HG03045 (cell line): ENCODE results near the gene ATP2A2.
"Not testable (repeated sequence)": the region's sequence is repeated elsewhere in the genome, so short reads cannot be mapped to it uniquely, and the experiment has no call there.

Source experiments
- ATAC-seq: cut with Tn5 transposase; IDR thresholded peaks from one replicate; pipeline ENCODE4 v1.9.1; 2021; ENCODE audit warnings: mild to moderate bottlenecking, moderate library complexity; ENCODE audit not compliant: unreplicated experiment

ATP2A2 gene

DNA sequence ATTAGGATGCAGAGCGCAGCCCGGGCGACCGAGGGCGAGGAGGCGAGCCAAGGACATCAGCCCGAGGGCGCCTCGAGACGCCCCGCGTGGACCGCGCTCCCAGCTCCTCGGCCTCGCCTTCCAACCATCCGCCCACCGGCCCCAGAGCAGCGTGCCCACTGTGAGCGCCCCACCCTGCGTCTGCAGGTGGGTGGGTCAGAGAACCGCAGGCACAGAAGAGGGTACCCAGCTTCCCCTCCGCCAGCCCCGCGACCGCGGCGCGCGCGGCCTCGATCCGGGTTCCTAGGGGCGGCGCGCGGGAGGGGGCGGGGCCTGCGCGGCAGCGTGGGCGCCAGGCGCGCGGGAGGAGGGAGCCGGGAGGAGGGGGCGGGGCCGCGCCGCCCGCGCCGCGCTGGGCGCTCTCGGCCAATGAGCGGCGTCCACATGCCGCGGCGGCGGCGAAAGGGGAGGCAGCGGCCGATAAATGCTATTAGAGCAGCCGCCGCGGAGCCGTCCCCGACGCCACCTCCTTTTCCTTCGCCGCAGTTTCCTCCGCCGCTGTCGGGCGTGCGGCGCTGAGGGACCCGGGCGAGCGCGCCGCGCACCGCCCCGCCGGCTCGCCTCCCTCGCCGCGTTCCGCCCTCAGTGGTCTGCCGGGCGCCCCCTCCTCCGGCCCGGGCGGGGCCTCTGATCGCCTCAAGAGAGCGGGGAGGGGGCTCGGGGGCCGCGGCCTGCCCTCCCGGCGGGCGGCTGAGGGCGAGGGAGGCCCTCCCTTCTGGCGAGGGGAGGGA lies at the start of gene ATP2A2:
TSS of gene ATP2A2 (plus strand) at position 469 of the 770 bp plus-strand sequence. CDS start 543 bp downstream, outside the sequence.
- ATAC-seq: peak; percentile 74

DNA sequence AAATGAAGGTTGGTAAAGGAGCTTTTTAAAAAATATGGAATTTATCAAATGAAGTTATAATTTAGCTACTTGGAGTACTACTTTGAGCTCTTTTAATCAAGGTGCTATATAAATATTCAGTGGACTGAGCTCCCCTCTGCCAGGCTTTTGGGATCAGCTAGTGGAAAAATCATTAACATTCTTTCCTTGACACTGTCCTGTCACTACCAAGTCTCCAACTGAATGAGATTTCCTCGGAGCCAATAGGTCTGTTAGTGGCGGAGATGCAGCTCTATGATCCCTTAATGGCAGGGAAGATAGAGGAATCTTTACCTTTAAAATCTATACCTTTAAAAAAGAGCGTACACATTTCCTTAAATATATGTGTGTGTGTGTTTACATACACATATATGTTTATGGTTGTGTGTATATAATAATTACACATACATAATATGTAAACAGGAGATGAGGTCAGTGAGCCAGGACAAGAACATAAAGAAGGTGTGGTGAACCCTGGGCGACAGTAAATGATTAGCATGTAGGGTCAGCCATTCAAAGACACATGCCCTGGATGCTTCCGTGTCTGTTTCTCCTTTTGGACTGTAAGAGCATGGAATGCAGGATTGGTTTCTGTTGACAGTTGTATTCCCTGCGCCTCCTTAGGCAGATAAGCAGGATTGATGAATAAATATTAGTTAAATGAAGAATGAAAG lies 47.7 kb upstream of the ATP2A2 start:
- ATAC-seq: no peak

DNA sequence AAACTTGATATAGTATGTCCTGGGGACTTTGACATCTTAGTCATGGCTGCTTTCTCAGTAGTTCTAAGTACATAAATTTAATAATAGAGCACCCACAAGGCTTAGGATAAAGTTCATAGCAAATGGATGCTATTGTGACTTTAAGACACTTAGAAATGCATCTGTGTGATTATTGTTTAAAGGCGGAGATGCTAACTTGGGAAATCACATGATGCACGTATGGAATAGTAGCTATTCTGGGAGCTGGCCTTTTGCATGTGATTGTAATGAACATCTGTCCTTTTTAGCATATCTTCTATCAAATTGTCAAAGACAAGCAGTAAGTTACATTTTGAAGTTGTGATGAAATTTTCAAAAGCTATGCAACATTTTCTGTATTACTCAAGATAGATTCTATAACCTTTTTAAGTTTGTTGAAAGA lies 46.7 kb upstream of the ATP2A2 start:
- ATAC-seq: no peak

DNA sequence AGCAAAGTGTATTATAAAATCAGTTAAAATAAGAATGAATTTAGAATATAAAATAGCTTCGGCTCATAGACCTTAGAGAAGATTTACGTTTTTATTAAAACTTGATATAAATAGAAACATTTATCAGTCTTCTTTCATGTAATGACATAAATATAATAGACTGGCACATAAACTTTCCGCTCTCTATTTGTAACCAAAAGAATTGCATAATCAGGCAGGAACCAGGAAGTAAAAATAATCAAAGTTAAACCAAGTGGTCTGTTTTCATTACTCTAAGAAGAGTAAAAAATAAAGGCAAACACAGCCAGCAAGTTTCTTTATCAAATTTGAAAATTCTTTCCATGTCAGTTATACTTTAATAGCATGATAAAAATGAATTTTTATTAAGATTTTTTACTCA lies 46.3 kb upstream of the ATP2A2 start:
- ATAC-seq: no peak

DNA sequence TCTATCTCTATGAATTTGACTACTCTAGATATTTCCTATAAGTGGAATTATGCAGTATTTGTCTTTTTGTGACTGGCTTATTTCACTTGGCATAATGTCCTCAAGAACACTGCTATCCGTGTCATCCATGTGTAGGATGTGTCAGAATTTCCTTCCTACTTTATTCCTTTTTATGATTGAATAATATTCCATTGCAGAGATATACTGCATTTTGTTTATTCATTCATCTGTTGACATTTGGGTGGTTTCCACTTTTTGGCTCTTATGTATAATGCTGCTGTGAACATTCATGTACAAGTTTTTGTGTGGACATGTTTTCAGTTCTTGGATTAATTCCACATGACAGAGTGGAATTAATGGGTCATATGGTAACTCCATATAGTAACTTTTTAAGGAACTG lies 45.7 kb upstream of the ATP2A2 start:
- no peak for ATAC-seq

DNA sequence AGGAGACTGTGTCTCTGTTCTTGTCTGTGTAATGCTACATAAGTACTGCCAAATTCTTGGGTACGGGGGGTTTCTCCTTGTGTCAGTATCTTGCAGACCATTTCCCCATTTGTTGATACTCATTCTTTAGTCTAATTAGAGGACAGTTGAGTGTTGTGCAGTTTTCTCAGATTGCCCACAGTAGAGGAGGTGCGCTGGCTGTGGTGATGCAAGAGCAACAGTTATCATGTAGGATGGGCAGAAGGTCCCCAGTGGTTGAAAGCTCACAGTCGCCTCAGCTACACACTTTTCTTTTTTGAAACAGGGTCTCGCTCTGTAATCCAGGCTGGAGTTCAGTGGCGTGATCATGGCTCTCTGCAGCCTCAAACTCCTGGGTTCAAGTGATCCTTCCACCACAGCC lies 37.8 kb upstream of the ATP2A2 start:
- no peak for ATAC-seq

DNA sequence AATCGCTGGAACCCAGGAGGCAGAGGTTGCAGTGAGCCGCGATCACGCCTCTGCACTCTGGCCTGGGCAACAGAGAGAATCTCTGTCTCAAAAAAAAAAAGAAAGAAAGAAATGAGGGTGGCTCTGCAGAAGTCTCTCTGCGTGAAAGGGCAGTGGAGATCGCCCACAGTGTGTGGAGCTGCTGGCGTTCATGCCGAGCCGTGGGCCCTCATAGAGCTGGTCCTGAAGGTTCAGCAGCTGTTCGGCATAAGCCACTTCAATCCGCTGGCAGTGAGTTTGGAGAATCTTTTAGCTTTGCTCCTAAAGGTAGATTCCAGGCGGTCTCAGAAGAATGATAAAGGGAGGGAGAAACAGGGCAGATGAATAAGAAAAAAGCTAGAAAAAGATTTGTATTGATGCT lies 36.7 kb upstream of the ATP2A2 start:
- ATAC-seq: no peak

DNA sequence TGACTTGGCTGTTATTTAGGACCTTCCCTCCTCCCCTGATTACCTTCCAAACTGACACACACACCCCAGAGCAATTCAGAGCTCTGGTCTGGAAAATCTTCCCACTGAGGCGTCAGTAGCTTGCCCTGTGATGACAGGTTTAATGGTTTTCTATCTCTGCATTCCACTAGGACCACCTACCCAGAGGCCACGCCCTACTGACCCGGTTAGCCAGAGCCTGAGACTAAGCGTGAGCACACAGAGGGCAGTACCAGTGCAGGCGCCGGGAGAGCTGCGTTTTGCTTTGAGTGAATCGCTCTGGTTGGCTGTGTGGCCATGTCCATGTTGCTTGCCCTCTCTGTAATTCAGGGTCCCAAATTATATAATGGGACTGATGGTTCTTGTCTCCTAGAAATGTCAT lies 36.2 kb upstream of the ATP2A2 start:
- ATAC-seq: no peak

DNA sequence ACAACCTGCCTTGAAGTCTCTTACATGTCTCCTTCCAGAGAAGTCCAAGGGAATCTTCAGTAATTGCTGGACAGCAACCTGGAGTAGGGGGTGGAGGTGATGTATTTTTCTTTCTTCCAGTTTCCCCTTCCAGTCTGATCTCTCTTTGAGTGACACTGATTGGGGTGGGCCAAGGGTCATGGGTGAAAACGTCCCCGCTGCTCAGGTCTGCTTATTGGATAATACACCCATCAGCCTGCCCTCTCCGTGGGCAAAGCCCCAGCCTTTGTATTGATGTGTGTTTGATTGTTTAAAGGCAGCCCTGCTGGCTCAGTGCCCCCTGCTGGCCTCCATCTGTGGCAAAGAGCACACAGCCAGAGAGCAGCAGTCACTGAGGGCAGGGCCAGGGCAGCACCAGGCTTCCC lies 35.7 kb upstream of the ATP2A2 start:
- no peak for ATAC-seq

DNA sequence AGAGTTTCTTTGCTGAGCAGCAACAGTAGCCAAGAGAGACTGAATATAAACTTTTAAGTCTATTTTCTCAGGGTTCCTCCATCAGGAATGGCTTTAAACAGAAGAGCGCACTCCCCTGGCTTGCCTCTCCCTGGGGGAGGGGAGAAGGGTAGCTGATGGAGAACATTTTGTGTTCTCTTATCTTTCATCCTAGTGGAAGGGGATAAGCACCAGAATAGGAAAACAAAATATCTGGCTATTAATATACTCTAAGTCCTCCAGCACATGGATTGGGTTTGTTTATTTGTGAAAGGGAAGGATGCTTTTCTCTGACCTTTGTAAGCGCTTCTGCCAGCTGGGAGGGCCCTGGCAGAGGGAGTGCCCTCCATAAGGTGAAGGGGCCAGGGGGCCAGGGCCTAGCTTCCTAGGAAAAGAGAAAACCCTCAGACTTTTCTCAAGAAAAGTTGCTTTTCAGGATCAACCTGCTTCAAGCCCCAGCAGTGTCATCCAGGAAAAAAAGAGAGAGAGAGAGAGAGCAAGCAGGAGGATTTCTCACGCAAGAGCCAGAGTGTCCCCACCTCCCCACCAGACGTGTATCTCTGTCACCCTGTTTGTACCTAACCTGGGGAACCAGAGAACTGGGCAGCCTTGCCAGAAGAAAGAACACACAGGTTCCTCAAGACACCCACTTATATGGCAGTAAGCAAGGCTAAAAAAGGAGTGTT lies 34.3 kb upstream of the ATP2A2 start:
- ATAC-seq: no peak

DNA sequence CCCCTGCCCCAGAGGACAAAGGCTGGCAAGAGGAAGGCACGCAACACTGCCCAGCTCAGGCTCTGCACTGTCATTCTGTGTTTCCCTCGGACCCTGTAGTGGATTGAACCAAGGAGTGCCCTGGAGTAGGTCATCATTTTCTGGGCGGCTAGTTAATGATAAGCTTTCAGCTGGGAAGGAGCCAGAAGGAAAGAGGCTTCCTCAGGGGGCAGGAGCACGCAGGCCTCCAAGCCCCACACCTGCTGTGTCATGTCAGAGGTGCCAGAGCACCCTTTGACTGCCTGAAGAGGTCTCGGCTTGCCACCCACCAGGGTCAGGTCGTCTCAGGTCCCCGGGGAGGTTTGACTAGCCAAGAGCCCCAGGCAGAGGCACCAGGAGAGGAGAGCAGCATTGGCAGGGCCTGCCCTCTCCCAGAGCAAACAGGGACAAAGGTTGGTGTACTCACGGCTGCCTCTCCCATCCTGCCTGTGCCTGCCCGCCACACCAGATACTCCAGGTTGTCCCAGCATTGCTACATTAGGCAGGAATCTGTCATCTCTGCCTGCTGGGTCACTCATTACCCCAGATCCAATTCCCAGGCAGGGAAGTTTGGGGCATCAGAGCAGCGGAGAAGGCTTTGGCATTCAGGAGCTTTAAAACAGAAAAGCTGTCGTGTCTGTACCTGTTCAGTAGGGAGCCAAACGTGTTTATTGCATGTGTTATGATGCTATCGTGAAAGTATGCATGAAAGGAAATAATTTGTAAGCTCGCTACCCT lies 33.5 kb upstream of the ATP2A2 start:
- no peak for ATAC-seq

DNA sequence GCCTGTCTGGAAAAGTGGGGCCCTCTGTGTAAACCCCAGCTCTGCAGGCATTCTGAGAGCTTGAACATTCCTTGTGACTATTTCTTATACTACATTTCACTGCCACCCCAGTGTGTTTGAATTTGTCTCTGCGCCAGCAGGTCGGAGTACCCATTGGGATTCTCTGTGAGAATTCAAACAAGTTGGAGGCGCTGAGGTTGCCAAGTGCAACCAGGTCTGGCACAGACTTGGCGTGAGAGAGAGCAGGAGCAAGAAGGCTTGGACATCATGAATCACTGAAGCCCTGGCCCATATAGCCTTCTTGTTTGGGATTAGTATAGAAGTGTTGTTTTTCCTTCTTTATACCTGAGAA lies 33.0 kb upstream of the ATP2A2 start:
- ATAC-seq: no peak

DNA sequence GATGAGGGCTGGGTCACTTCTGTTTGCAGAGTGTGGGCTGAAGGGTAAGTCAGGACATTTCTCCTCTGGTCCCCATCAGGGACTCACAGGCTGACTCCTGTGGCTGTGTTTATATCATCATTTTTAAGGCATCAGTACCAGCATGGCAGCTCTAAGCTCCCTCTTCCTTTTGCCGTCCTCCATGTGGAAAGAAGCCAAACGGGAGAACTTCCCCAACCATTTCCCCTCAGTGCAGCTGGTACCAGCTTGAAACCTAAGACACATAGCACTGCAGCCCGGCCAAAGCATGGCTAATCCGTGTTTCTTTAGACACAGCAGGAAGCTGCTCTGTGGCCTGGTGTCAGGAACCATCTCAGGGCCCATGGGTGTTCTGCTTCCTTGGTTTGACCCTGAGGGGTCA lies 31.9 kb upstream of the ATP2A2 start:
- ATAC-seq: no peak

DNA sequence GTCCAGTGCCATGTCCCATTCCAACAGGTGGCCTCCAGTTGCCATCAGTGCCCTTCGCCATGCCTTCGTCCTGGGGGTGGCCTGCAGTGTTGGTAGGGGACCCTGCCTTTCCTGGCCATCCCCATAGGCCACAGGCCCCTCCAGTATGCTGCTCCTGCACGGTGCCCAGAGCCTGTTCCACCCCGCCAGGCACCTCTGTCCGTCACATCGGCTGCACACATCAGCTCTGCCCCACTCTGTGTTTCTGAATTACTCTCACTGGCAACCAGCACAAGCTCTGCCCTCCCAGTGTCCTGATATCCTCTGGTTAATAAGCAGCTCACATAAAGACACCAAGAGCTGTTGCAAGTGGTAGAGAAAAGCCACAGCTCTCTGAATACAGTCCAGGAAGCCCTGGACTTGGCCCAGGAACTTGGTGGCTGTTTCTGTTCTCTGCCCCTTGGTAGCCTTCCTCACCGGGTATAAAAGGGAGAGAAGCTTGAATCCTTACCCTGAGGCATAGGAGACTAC lies 31.3 kb upstream of the ATP2A2 start:
- ATAC-seq: no peak

DNA sequence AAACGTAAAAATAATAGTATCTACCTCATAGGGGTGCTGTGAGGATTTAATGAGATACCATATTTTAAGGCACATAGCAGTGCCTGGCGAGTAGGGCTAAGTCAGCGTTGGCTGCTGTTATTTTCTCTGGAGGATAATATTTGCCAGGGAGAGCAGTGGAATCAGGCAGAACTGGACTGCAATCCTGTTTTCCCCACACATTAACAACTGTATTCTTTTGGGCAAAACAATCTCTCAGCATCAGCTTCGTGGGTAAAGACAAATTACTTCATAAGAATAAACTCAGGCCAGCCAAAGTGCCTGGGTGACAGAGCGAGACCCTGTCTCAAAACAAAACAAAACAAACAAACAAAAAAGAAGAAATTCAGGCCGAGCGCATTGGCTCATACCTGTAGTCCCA lies 29.7 kb upstream of the ATP2A2 start:
- ATAC-seq: no peak

DNA sequence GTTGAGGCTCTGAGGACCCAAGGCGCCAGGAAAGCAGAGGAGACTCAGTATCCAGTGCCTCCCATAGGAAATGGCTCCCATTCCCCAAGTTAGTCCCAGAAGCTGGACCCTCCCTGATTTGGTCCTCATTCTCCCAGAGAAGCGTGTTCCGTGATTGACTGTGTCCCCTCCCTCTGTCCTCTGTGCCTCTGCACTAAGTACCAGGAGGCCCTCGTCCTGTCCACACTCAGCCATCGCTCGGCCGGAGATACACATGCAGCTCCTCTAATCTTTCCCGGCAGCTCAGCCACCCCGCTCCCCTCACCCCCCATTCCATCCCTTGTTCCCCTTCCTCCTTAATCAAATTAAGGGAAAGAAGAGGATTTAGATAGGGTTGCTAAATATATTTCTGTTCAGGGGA lies 28.3 kb upstream of the ATP2A2 start:
- no peak for ATAC-seq

DNA sequence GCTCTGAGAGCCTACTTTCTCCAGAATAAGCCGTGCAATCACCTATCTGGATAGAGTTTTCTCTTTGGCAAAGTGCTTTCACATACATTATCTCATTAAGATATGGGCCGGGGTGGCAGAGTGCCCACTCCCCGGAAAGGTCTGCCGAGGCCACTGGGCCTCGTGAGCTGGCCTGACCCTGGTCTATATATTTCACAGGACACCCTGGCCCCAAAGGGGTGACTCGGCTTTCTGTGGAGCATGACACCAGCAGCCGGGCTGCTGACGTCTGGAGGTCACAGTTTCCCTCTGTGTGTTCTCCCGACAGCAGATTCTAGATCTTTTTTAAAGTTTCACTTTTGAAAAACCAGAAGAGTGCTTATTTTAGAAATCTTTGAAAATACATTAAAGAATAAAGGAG lies 27.9 kb upstream of the ATP2A2 start:
- no peak for ATAC-seq

DNA sequence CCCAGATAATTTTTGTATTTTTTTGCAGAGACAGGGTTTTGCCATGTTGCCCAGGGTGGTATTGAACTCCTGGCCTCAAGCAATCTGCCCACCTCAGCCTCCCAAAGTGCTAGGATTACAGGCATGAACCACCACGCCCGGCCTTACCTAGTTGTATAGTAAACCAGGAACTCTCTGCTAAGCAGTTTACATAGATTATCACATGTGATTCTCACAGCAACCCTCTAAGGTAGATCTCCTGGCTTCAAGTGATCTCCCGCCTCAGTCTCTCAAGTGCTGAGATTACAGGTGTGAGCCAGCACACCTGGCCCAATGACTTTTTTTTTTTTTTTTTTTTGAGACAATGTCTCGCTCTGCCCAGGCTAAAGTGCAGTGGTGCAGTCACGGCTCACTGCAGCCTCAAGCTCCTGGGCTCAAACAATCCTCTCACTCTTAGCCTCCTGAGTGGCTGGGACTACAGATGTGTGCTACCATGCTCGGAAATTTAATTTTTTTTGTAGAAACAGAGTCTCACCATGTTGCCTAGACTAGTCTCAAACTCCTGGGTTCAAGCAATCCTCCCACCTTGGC lies 26.0 kb upstream of the ATP2A2 start:
- ATAC-seq: no peak

DNA sequence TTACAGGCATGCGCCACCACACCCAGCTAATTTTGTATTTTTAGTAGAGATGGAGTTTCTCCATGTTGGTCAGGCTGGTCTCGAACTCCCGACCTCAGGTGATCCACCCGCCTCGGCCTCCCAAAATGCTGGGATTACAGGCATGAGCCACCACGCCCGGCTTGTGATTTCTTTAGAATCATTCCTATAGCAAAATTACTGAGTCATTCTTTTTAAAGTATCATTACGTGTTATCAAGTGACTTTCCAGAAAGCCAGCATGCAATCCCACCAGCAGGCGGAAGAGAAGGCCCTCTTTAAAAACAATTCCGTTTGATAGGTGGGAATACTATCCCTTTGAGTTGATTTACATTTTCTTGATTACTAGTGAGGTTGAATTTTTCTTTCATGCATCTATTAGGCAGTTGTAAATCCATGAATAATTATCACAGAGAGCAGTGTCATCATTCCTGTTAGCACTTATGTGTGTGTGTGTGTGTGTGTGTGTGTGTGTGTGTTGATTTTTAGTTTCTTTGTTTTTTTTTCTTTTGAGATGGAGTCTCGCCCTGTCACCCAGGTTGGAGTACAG lies 25.1 kb upstream of the ATP2A2 start:
- ATAC-seq: not testable (repeated sequence)

DNA sequence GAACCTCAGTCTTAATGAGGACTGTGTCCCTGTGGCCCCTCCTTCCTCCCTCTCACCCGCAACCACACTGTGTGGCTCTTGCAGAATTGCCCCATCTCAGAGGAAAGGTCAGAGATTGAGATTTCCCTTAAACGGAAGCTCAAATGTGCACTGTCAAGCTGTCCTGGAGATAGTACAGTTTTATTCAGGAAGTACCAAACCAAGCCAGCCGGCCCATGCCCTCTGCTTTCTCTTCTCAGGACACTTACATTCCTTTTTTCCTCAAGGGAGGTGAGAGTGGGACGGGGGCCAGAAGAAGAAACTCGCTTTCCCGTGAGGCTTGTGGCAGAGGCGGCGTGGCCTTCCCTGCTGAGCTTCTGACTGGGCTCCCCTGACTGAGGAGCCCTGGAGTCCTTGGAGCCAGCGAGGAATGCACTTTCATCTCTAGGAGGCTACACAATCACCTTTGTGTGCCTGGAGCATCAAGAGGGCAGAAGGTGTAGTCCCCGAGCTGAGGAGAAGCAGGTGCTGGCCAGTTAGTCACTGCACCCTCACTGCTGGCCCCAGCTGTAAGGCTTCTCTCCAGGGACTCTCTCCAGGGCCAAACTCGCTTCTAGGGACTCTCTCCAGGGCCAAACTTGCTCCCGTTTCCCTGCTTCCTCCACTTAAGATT lies 24.1 kb upstream of the ATP2A2 start:
- no peak for ATAC-seq
